ENCODE data around the gene GRIK2. TPM values are rescaled to one million over a fixed set of nuclear protein-coding genes. Genes with fewer than 3 reads are reported as not detected.

The GRIK2 gene
- total RNA-seq, 1 experiment from 2014 or later: 0.07 TPM

DNA sequence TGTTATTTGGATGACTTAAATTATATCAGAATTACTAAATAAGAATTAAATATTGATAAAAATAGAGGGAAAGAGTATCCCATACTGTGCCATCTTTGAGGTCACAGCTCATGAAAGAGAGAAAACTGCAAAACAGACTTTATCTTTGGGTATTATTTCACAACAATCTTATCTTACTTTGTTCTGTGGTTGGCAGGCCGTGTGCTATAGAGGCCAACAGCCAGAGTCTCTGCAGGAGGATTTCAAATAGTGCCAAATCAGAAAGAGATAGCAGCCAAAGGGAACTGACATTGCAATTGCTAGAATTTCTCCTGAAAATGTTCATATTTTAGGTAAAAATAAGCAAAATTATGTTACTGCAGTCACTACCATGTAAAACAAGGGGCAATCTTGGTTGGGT lies 354.2 kb downstream of the GRIK2 start:
- Histone ChIP-seq H3K79me2 (ENCODE audit: low read length) (no peaks in the 10 kb centered on the region), H3K27me3 (ENCODE audit: low read length) (no peaks in the 10 kb centered on the region), H3K4me2 (ENCODE audit: low read depth, low read length, poor library complexity, severe bottlenecking) (no peak overlapping the region), H3K27ac (ENCODE audit: low read length) (no peak overlapping the region), H3K9me2 (replicated peaks; ENCODE audit: insufficient read depth, low read length) (no peaks in the 10 kb centered on the region), H3K4me1 (ENCODE audit: low read length) (no peaks in the 10 kb centered on the region), H2AFZ (ENCODE audit: low read length) (no peak overlapping the region), H3K36me3 (ENCODE audit: insufficient read depth, low read length) (no peaks in the 10 kb centered on the region), H4K20me1 (ENCODE audit: insufficient read depth, low read depth, low read length) (no peaks in the 10 kb centered on the region), H3K4me3 (ENCODE audit: low read length) (no peak overlapping the region), H3K9me3 (ENCODE audit: low read length) (no peaks in the 10 kb centered on the region), H3K9ac (ENCODE audit: low read length) (no peak overlapping the region)
- no peak for DNase-seq

- no peaks in the 10 kb centered on the region for H3K4me1 ChIP-seq (ENCODE audit: low read length)
Observed at GRCh38 chr6:101755931-101756330, 362.4 kb downstream of the GRIK2 start.

GRCh38 chr6:101758368-101758767 lies 364.9 kb downstream of the GRIK2 start:
- Histone ChIP-seq H3K9me2 (replicated peaks; ENCODE audit: insufficient read depth, low read length) (no peaks in the 10 kb centered on the region), H3K4me2 (ENCODE audit: low read depth, low read length, poor library complexity, severe bottlenecking) (no peak overlapping the region), H2AFZ (ENCODE audit: low read length) (no peak overlapping the region), H3K4me3 (ENCODE audit: low read length) (no peak overlapping the region), H3K4me1 (ENCODE audit: low read length) (no peaks in the 10 kb centered on the region), H3K9me3 (ENCODE audit: low read length) (no peaks in the 10 kb centered on the region), H4K20me1 (ENCODE audit: insufficient read depth, low read depth, low read length) (no peaks in the 10 kb centered on the region), H3K79me2 (ENCODE audit: low read length) (no peaks in the 10 kb centered on the region), H3K27me3 (ENCODE audit: low read length) (no peaks in the 10 kb centered on the region), H3K9ac (ENCODE audit: low read length) (no peak overlapping the region), H3K27ac (ENCODE audit: low read length) (no peak overlapping the region), H3K36me3 (ENCODE audit: insufficient read depth, low read length) (no peaks in the 10 kb centered on the region)
- no peak for DNase-seq

More at GRCh38 chr6:101755931-101756330, 362.4 kb downstream of the GRIK2 start:
- Histone ChIP-seq H3K4me2 (ENCODE audit: low read depth, low read length, poor library complexity, severe bottlenecking) (no peak overlapping the region), H3K27me3 (ENCODE audit: low read length) (no peaks in the 10 kb centered on the region), H2AFZ (ENCODE audit: low read length) (no peak overlapping the region), H3K27ac (ENCODE audit: low read length) (no peak overlapping the region), H3K36me3 (ENCODE audit: insufficient read depth, low read length) (no peaks in the 10 kb centered on the region), H3K79me2 (ENCODE audit: low read length) (no peaks in the 10 kb centered on the region), H3K9me2 (replicated peaks; ENCODE audit: insufficient read depth, low read length) (no peaks in the 10 kb centered on the region), H4K20me1 (ENCODE audit: insufficient read depth, low read depth, low read length) (no peaks in the 10 kb centered on the region), H3K9me3 (ENCODE audit: low read length) (no peaks in the 10 kb centered on the region), H3K4me3 (ENCODE audit: low read length) (no peak overlapping the region), H3K9ac (ENCODE audit: low read length) (no peak overlapping the region)
- no peak for DNase-seq

GRCh38 chr6:101760843-101761621 lies 367.5 kb downstream of the GRIK2 start:
- no peak for DNase-seq
- Histone ChIP-seq H3K4me1 (ENCODE audit: low read length) (no peaks in the 10 kb centered on the region), H3K4me3 (ENCODE audit: low read length) (no peak overlapping the region), H3K27me3 (ENCODE audit: low read length) (no peaks in the 10 kb centered on the region), H3K79me2 (ENCODE audit: low read length) (no peaks in the 10 kb centered on the region), H3K9ac (ENCODE audit: low read length) (no peak overlapping the region), H3K9me3 (ENCODE audit: low read length) (no peaks in the 10 kb centered on the region), H3K27ac (ENCODE audit: low read length) (no peak overlapping the region), H3K9me2 (replicated peaks; ENCODE audit: insufficient read depth, low read length) (no peaks in the 10 kb centered on the region), H3K4me2 (ENCODE audit: low read depth, low read length, poor library complexity, severe bottlenecking) (no peak overlapping the region), H4K20me1 (ENCODE audit: insufficient read depth, low read depth, low read length) (no peaks in the 10 kb centered on the region), H2AFZ (ENCODE audit: low read length) (no peak overlapping the region), H3K36me3 (ENCODE audit: insufficient read depth, low read length) (no peaks in the 10 kb centered on the region)

DNA sequence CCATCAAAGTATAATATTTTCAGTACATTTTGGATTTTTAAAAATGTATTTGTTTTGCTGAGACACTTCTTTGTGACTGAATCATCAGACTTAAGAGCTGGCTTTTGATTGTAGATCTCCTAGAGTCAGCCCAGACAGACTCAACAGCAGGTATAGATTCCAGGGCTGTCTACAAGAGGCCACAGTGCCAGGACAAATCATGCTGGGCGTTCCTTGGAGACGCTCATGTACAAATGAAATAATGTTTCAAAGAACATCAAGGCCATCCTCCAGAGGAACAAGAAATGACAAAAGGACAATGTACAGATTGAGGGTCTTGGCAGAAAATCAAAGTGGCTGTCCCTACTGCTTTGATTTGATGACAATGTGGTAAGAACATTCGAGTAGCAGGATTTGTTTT lies 369.3 kb downstream of the GRIK2 start:
- no peaks in the 10 kb centered on the region for H3K36me3 ChIP-seq (ENCODE audit: insufficient read depth, low read length)
- H3K79me2 ChIP-seq (ENCODE audit: low read length): no peaks in the 10 kb centered on the region
- no peak for DNase-seq
- H3K9me2 ChIP-seq (replicated peaks; ENCODE audit: insufficient read depth, low read length): no peaks in the 10 kb centered on the region
- no peaks in the 10 kb centered on the region for H3K4me1 ChIP-seq (ENCODE audit: low read length)
- no peaks in the 10 kb centered on the region for H4K20me1 ChIP-seq (ENCODE audit: insufficient read depth, low read depth, low read length)
- no peak overlapping the region for H2AFZ ChIP-seq (ENCODE audit: low read length)
- H3K4me2 ChIP-seq (ENCODE audit: low read depth, low read length, poor library complexity, severe bottlenecking): no peak overlapping the region
- H3K9me3 ChIP-seq (ENCODE audit: low read length): no peaks in the 10 kb centered on the region; the same call in 1 of the 2 replicates
- no peak overlapping the region for H3K9ac ChIP-seq (ENCODE audit: low read length)
- no peaks in the 10 kb centered on the region for H3K27me3 ChIP-seq (ENCODE audit: low read length)
- H3K4me3 ChIP-seq (ENCODE audit: low read length): no peak overlapping the region
- no peak overlapping the region for H3K27ac ChIP-seq (ENCODE audit: low read length)

DNA sequence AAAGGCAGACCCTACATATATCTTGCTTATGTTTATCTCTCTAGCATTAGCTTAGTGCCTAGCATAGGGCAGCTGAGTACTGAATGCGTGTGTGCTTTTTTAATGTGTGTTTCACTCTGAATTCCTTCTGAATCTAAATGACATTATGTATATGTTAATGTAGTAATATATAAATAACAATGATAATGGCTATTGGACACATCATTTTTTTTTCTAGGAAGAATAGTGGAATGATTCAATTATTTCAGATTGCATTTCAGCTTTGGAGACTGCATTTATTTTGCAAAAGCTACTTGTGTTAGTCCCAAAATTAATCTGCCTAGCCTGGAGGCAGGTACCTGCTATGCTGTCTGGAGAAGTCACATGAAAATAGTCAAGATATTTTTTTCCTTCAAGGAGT lies 371.8 kb downstream of the GRIK2 start:
- no peak overlapping the region for H3K9ac ChIP-seq (ENCODE audit: low read length)
- no peaks in the 10 kb centered on the region for H3K9me2 ChIP-seq (replicated peaks; ENCODE audit: insufficient read depth, low read length)
- H3K4me2 ChIP-seq (ENCODE audit: low read depth, low read length, poor library complexity, severe bottlenecking): no peak overlapping the region
- no peak overlapping the region for H2AFZ ChIP-seq (ENCODE audit: low read length)
- no peaks in the 10 kb centered on the region; the same call in 1 of the 2 replicates for H3K9me3 ChIP-seq (ENCODE audit: low read length)
- H3K36me3 ChIP-seq (ENCODE audit: insufficient read depth, low read length): no peaks in the 10 kb centered on the region
- no peak overlapping the region for H3K4me3 ChIP-seq (ENCODE audit: low read length)
- no peaks in the 10 kb centered on the region for H3K4me1 ChIP-seq (ENCODE audit: low read length)
- H3K79me2 ChIP-seq (ENCODE audit: low read length): no peaks in the 10 kb centered on the region
- no peaks in the 10 kb centered on the region for H3K27me3 ChIP-seq (ENCODE audit: low read length)
- H4K20me1 ChIP-seq (ENCODE audit: insufficient read depth, low read depth, low read length): no peaks in the 10 kb centered on the region
- no peak overlapping the region for H3K27ac ChIP-seq (ENCODE audit: low read length)
- DNase-seq: no peak

GRCh38 chr6:101770116-101770515 lies 376.6 kb downstream of the GRIK2 start:
- Histone ChIP-seq H3K4me1 (ENCODE audit: low read length) (no peaks in the 10 kb centered on the region), H3K27ac (ENCODE audit: low read length) (no peak overlapping the region), H4K20me1 (ENCODE audit: insufficient read depth, low read depth, low read length) (no peaks in the 10 kb centered on the region), H3K79me2 (ENCODE audit: low read length) (no peaks in the 10 kb centered on the region), H3K4me3 (ENCODE audit: low read length) (no peak overlapping the region), H2AFZ (ENCODE audit: low read length) (no peak overlapping the region), H3K9me2 (replicated peaks; ENCODE audit: insufficient read depth, low read length) (no peaks in the 10 kb centered on the region), H3K9ac (ENCODE audit: low read length) (no peak overlapping the region), H3K36me3 (ENCODE audit: insufficient read depth, low read length) (no peaks in the 10 kb centered on the region), H3K27me3 (ENCODE audit: low read length) (no peaks in the 10 kb centered on the region), H3K4me2 (ENCODE audit: low read depth, low read length, poor library complexity, severe bottlenecking) (no peak overlapping the region), H3K9me3 (ENCODE audit: low read length) (no peaks in the 10 kb centered on the region; the same call in 1 of the 2 replicates)
- no peak for DNase-seq

- no peak overlapping the region for H3K9ac ChIP-seq (ENCODE audit: low read length)
Observed at GRCh38 chr6:101776919-101777350, 383.4 kb downstream of the GRIK2 start.

More at GRCh38 chr6:101776919-101777350, 383.4 kb downstream of the GRIK2 start:
- no peaks in the 10 kb centered on the region for H3K79me2 ChIP-seq (ENCODE audit: low read length)
- no peak overlapping the region for H3K27ac ChIP-seq (ENCODE audit: low read length)
- H4K20me1 ChIP-seq (ENCODE audit: insufficient read depth, low read depth, low read length): no peaks in the 10 kb centered on the region
- no peaks in the 10 kb centered on the region for H3K4me1 ChIP-seq (ENCODE audit: low read length)
- H3K36me3 ChIP-seq (ENCODE audit: insufficient read depth, low read length): no peaks in the 10 kb centered on the region
- no peak overlapping the region for H2AFZ ChIP-seq (ENCODE audit: low read length)
- H3K9me3 ChIP-seq (ENCODE audit: low read length): no peaks in the 10 kb centered on the region
- no peaks in the 10 kb centered on the region for H3K27me3 ChIP-seq (ENCODE audit: low read length)
- no peak overlapping the region for H3K4me2 ChIP-seq (ENCODE audit: low read depth, low read length, poor library complexity, severe bottlenecking)
- no peak overlapping the region for H3K4me3 ChIP-seq (ENCODE audit: low read length)
- DNase-seq: no peak
- no peaks in the 10 kb centered on the region for H3K9me2 ChIP-seq (replicated peaks; ENCODE audit: insufficient read depth, low read length)
